A549 (cell line): Measurements from ENCODE around the gene OR51F1. TPM values are rescaled to one million over a fixed set of nuclear protein-coding genes. Genes with fewer than 3 reads are reported as not detected.

ENCODE experiments used
- ATAC-seq, 2 experiments: fragments of 200-7000 bp in 1 of 2; fragments of >200 bp in 1 of 2; cut with Nextera tagmentation in 1 of 2; cut with Tn5 transposase in 1 of 2; 3 replicates each; pipeline versions ENCODE4 v1.8.0 to v1.9.1; 2018 to 2020; ENCODE audit warnings: mild to moderate bottlenecking in 1 of 2, moderate library complexity in 1 of 2
- CTCF ChIA-PET: fragments of 300-600 bp; sonication (Branson Sonifier 250); formaldehyde crosslinking; extraction: SDS; loops from one replicate; lab custom pipeline; 2021; ENCODE audit warnings: antibody characterized with exemption, inconsistent platforms; lab: Yijun Ruan, JAX
- POLR2A ChIA-PET: fragments of 350-600 bp; formaldehyde crosslinking; extraction: SDS; loops from one replicate; lab custom pipeline; 2021; ENCODE audit warnings: antibody characterized with exemption, inconsistent platforms; lab: Yijun Ruan, JAX
- DNase-seq, 2 experiments: peaks; one replicate each; pipeline versions ENCODE4 v3.0.0 to v3.0.0-alpha.2; 2011 to 2016; ENCODE audit warnings: low read depth in 1 of 2, low spot score in 1 of 2
- FAIRE-seq: peaks from 2 replicates; lab custom pipeline; 2011; peaks lifted over from hg19 to GRCh38; lab: Jason Lieb, UNC
- H3K27ac ChIP-seq, 2 experiments: fragments of >200 bp; sonication (Bioruptor Twin); formaldehyde crosslinking; 3 replicates each; pipeline ENCODE4 v1.5.1; 2016 to 2017
- H3K4me1 ChIP-seq: fragments of >200 bp; sonication (Bioruptor Twin); formaldehyde crosslinking; 3 replicates; pipeline ENCODE4 v1.6.1; 2016
- H3K4me2 ChIP-seq: fragments of >200 bp; sonication (Bioruptor Twin); formaldehyde crosslinking; 3 replicates; pipeline ENCODE4 v1.6.1; 2016
- H3K4me3 ChIP-seq: fragments of >200 bp; sonication (Bioruptor Twin); formaldehyde crosslinking; 3 replicates; pipeline ENCODE4 v1.5.1; 2016
- H3K9me3 ChIP-seq: fragments of >200 bp; sonication (Bioruptor Twin); formaldehyde crosslinking; 3 replicates; pipeline ENCODE4 v1.6.1; 2016
- BHLHE40 ChIP-seq: IDR thresholded peaks from 2 replicates; pipeline ENCODE4 v1.6.1; 2012; ENCODE audit warnings: low read depth, low read length, inconsistent platforms
- CBX8 ChIP-seq: fragments of 200-600 bp; sonication (generic); IDR thresholded peaks from 2 replicates; pipeline ENCODE4 v1.6.1; 2016
- CEBPB ChIP-seq, 2 experiments: fragments of >200 bp in 1 of 2; sonication (Bioruptor Twin) in 1 of 2; formaldehyde crosslinking in 1 of 2; IDR thresholded peaks; 2 replicates each; pipeline ENCODE4 v1.6.1; 2012 to 2016
- CHD4 ChIP-seq: fragments of 200-600 bp; sonication (generic); IDR thresholded peaks from 2 replicates; pipeline ENCODE4 v1.6.1; 2016; ENCODE audit warnings: antibody characterized with exemption, mild to moderate bottlenecking, borderline replicate concordance
- EHF ChIP-seq: fragments of 250-450 bp; sonication (Bioruptor Pico); IDR thresholded peaks from 2 replicates; pipeline ENCODE4 v1.5.0; 2020; ENCODE audit warnings: mild to moderate bottlenecking
- EHMT2 ChIP-seq: fragments of 200-600 bp; sonication (generic); IDR thresholded peaks from 2 replicates; pipeline ENCODE4 v1.6.1; 2016; ENCODE audit warnings: antibody characterized with exemption, low read depth, mild to moderate bottlenecking, moderate library complexity
- EP300 ChIP-seq, 2 experiments: fragments of >200 bp; sonication (Bioruptor Twin); formaldehyde crosslinking; IDR thresholded peaks; 2 replicates in 1 of 2; 3 replicates in 1 of 2; pipeline ENCODE4 v1.6.1; 2016 to 2017
- ESRRA ChIP-seq: fragments of 150-350 bp; IDR thresholded peaks from 2 replicates; pipeline ENCODE4 v1.6.1; 2014; ENCODE audit warnings: mild to moderate bottlenecking, low read length, borderline replicate concordance
- FOSB ChIP-seq: fragments of 250-450 bp; sonication (Bioruptor Pico); IDR thresholded peaks from 2 replicates; pipeline ENCODE4 v1.5.0; 2020; ENCODE audit warnings: mild to moderate bottlenecking, moderate library complexity
- FOXS1 ChIP-seq: fragments of 250-450 bp; sonication (Bioruptor Pico); IDR thresholded peaks from 2 replicates; pipeline ENCODE4 v1.5.0; 2020; ENCODE audit warnings: mild to moderate bottlenecking, moderate library complexity
- HEYL ChIP-seq: fragments of 250-450 bp; sonication (Bioruptor Pico); IDR thresholded peaks from 2 replicates; pipeline ENCODE4 v1.8.0; 2021; ENCODE audit warnings: mild to moderate bottlenecking, moderate library complexity
- JUNB ChIP-seq: fragments of >200 bp; sonication (Bioruptor Twin); formaldehyde crosslinking; IDR thresholded peaks from 2 replicates; pipeline ENCODE4 v1.6.1; 2016
- KDM5A ChIP-seq: fragments of 200-600 bp; sonication (generic); IDR thresholded peaks from 2 replicates; pipeline ENCODE4 v1.6.1; 2016; ENCODE audit warnings: antibody characterized with exemption, mild to moderate bottlenecking
- MYC ChIP-seq: IDR thresholded peaks from 2 replicates; pipeline ENCODE4 v1.6.1; 2012; ENCODE audit warnings: mild to moderate bottlenecking, inconsistent platforms, low read length, improper control_type of control experiment, borderline replicate concordance
- NFE2L2 ChIP-seq: fragments of 150-350 bp; conservative IDR thresholded peaks from 2 replicates; pipeline ENCODE4 v1.6.1; 2014; ENCODE audit warnings: low read length
- PHF8 ChIP-seq: fragments of 200-600 bp; sonication (generic); IDR thresholded peaks from 2 replicates; pipeline ENCODE4 v1.6.1; 2016; ENCODE audit warnings: low read depth, mild to moderate bottlenecking, antibody characterized with exemption, moderate library complexity, borderline replicate concordance
- POLR2A ChIP-seq: IDR thresholded peaks from 2 replicates; pipeline ENCODE4 v1.6.1; 2012; ENCODE audit warnings: mild to moderate bottlenecking, low read length
- POLR2AphosphoS2 ChIP-seq: conservative IDR thresholded peaks from 2 replicates; pipeline ENCODE4 v1.6.1; 2012; ENCODE audit warnings: low read length, improper control_type of control experiment, inconsistent platforms
- RAD21 ChIP-seq, 2 experiments: fragments of >200 bp in 1 of 2; sonication (Bioruptor Twin) in 1 of 2; formaldehyde crosslinking in 1 of 2; IDR thresholded peaks in 1 of 2; conservative IDR thresholded peaks in 1 of 2; 2 replicates in 1 of 2; 3 replicates in 1 of 2; pipeline ENCODE4 v1.6.1; 2012 to 2018; ENCODE audit warnings: inconsistent platforms in 1 of 2
- RARB ChIP-seq: fragments of 250-450 bp; sonication (Bioruptor Pico); IDR thresholded peaks from 2 replicates; pipeline ENCODE4 v1.8.0; 2021; ENCODE audit warnings: mild to moderate bottlenecking, moderate library complexity
- RCOR1 ChIP-seq: fragments of 150-350 bp; IDR thresholded peaks from 2 replicates; pipeline ENCODE4 v1.6.1; 2014; ENCODE audit warnings: antibody characterized with exemption, low read length, low read depth
- RNF2 ChIP-seq: fragments of 200-600 bp; sonication (generic); IDR thresholded peaks from 2 replicates; pipeline ENCODE4 v1.6.1; 2016; ENCODE audit warnings: low read depth, mild to moderate bottlenecking, antibody characterized with exemption, moderate library complexity, borderline replicate concordance
- TP53 ChIP-seq: fragments of 250-450 bp; sonication (Bioruptor Pico); IDR thresholded peaks from 2 replicates; pipeline ENCODE4 v1.5.0; 2021; ENCODE audit warnings: mild to moderate bottlenecking, moderate library complexity
- ZNF302 ChIP-seq: fragments of 250-450 bp; sonication (Bioruptor Pico); IDR thresholded peaks from 2 replicates; pipeline ENCODE4 v1.9.0; 2021; ENCODE audit warnings: inconsistent platforms, mild to moderate bottlenecking, moderate library complexity
- WGBS: methylation state at CpG from one replicate; pipeline ENCODE4 v1.1.6; 2017; ENCODE audit errors: missing lambda C conversion rate; 5-methylcytosine and 5-hydroxymethylcytosine counted together
- polyA plus RNA-seq, 4 experiments: library from polyadenylated mRNA; depleted of rRNA in 3 of 4; stranded (reverse); fragments of >200 nt; fragmentation: RNase III in 1 of 4; extraction: RNeasy Plus Mini Kit Qiagen cat#74134 plus additional on column Dnase treatment in 1 of 4; gene quantifications; 2 replicates in 3 of 4; 3 replicates in 1 of 4; pipeline ENCODE4 v1.2.3, GENCODE V29; 2011 to 2017
- TF ChIP-seq, protein P1 (sequence below): fragments of 150-350 bp; IDR thresholded peaks from 2 replicates; pipeline ENCODE4 v1.6.1; 2014; ENCODE audit warnings: low read depth, mild to moderate bottlenecking, low read length
- TF ChIP-seq, protein P2 (sequence below): IDR thresholded peaks from 2 replicates; pipeline ENCODE4 v1.6.1; 2012; ENCODE audit warnings: low read depth, borderline replicate concordance
- TF ChIP-seq, protein P3 (sequence below): fragments of 250-450 bp; sonication (Bioruptor Pico); IDR thresholded peaks from 2 replicates; pipeline ENCODE4 v1.5.0; 2021; ENCODE audit warnings: mild to moderate bottlenecking, moderate library complexity, borderline replicate concordance
- TF ChIP-seq, protein P4 (sequence below): fragments of >200 bp; sonication (Bioruptor Twin); formaldehyde crosslinking; IDR thresholded peaks from 3 replicates; pipeline ENCODE4 v1.6.1; 2016

The OR51F1 gene
- polyA plus RNA-seq, 2 of the 4 experiments (the other 2 are of a cell fraction) = not detected

DNA sequence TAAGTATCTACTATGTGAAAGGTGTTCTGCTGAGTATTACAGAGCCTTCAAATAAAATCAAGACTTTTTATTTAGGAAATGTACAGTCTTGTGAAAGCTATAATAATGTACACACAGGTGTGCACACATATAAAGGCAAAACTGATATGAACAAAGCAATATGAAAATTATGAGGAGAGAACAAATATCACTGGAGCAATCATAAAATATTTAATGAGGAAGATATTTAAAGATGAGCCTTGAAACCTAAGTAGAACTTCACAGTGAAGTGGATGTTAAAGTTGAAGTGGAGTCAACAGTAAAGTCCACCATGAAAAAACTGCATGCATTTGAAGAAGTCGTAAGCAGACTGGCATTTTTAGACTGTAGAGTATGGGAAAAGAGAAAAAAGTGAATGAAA is 18.5 kb downstream of the OR51F1 start:
- Histone ChIP-seq H3K9me3 (no peaks in the 10 kb centered on the region), H3K4me3 (no peak overlapping the region), H3K4me2 (no peak overlapping the region), H3K27ac (no peak overlapping the region), H3K4me1 (no peaks in the 10 kb centered on the region)
- FAIRE-seq (no peak), ATAC-seq (no peak), DNase-seq (no peak)
- ChIA-PET CTCF (interaction anchor here (1.0 kb wide), 1 partner anchor 115 kb away, joined by 3 read pairs; no protein-coding TSS in a partner anchor), POLR2A (no interaction called here)
- TF ChIP-seq CEBPB (IDR thresholded peaks at IDR 0.05) (no peak), POLR2AphosphoS2 (no peak), RCOR1 (no peak), KDM5A (no peak), RARB (CRISPR knock-in tag) (no peak), ESRRA (no peak)
- TF ChIP-seq, protein P1, sequence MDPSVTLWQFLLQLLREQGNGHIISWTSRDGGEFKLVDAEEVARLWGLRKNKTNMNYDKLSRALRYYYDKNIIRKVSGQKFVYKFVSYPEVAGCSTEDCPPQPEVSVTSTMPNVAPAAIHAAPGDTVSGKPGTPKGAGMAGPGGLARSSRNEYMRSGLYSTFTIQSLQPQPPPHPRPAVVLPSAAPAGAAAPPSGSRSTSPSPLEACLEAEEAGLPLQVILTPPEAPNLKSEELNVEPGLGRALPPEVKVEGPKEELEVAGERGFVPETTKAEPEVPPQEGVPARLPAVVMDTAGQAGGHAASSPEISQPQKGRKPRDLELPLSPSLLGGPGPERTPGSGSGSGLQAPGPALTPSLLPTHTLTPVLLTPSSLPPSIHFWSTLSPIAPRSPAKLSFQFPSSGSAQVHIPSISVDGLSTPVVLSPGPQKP = no peak
- 0% methylated on average over 1 of the region's 1 CpG for WGBS

DNA sequence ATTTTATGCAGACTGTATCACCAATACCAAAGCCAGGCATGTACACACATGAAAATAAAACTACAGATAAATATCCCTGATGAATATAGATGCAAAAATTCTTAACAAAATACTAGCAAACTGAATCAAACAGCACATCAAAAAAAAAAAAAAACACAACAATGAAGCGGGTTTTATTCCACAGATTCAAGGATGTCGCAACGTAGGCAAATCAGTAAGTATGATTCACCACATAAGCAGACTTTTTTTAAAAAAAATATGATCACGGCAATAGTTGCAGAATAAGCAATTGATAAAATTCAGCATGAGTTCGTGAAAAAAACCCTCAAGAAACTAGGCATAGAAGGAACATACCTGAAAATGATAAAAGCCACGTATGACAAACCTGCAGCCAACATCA is 21.3 kb downstream of the OR51F1 start:
- POLR2A ChIA-PET = no interaction called here
- ATAC-seq (no peak), DNase-seq (no peak), FAIRE-seq (no peak)
- H3K9me3 ChIP-seq = no peaks in the 10 kb centered on the region
- H3K4me2 ChIP-seq = no peak overlapping the region
- no peak for TF ChIP-seq CHD4
- TF ChIP-seq, protein P2, sequence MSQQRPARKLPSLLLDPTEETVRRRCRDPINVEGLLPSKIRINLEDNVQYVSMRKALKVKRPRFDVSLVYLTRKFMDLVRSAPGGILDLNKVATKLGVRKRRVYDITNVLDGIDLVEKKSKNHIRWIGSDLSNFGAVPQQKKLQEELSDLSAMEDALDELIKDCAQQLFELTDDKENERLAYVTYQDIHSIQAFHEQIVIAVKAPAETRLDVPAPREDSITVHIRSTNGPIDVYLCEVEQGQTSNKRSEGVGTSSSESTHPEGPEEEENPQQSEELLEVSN = no peak
- TF ChIP-seq RNF2 = no peak
- TF ChIP-seq NFE2L2 = no peak
- no peak for TF ChIP-seq MYC
- TF ChIP-seq CBX8 = no peak
- TF ChIP-seq, protein P3, sequence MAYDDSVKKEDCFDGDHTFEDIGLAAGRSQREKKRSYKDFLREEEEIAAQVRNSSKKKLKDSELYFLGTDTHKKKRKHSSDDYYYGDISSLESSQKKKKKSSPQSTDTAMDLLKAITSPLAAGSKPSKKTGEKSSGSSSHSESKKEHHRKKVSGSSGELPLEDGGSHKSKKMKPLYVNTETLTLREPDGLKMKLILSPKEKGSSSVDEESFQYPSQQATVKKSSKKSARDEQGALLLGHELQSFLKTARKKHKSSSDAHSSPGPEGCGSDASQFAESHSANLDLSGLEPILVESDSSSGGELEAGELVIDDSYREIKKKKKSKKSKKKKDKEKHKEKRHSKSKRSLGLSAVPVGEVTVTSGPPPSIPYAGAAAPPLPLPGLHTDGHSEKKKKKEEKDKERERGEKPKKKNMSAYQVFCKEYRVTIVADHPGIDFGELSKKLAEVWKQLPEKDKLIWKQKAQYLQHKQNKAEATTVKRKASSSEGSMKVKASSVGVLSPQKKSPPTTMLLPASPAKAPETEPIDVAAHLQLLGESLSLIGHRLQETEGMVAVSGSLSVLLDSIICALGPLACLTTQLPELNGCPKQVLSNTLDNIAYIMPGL = no peak
- TF ChIP-seq BHLHE40 = no peak
- TF ChIP-seq KDM5A = no peak
- TF ChIP-seq, protein P1 = no peak
- CTCF ChIA-PET = no interaction called here
- no peak overlapping the region for H3K27ac ChIP-seq
- no peak overlapping the region for H3K4me3 ChIP-seq
- no peaks in the 10 kb centered on the region for H3K4me1 ChIP-seq
- WGBS = 1% methylated on average over 6 of the region's 6 CpGs

DNA sequence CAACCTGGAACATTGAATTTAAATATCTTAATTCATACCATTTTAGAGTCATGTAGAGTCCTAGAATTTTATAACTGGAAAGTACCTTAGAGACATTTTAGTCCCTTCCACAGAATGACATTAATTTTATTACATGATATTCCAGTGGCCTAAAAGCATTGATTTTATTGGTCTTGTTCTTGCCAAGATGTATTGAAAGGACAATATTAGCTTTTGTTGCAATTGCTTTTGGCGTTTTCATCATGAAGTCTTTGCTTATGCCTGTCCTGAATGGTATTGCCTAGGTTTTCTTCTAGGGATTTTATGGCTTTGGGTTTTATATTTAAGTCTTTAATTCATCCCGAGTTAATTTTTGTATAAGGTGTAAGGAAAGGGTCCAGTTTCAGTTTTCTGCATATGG is 29.0 kb downstream of the OR51F1 start:
- ATAC-seq = no peak

More for the DNA sequence above, 29.0 kb downstream of the OR51F1 start:
- Histone ChIP-seq H3K4me1 (no peaks in the 10 kb centered on the region), H3K4me2 (no peak overlapping the region), H3K27ac (no peak overlapping the region), H3K9me3 (no peaks in the 10 kb centered on the region), H3K4me3 (no peak overlapping the region)
- FAIRE-seq = no peak
- POLR2A ChIA-PET = no interaction called here
- TF ChIP-seq PHF8 (no peak), KDM5A (no peak), EP300 (IDR thresholded peaks at IDR 0.05) (no peak), ZNF302 (no peak), ESRRA (no peak), FOSB (CRISPR knock-in tag) (no peak), TP53 (CRISPR knock-in tag) (no peak), JUNB (no peak), EHMT2 (no peak), FOXS1 (CRISPR knock-in tag) (no peak), POLR2A (no peak), EHF (no peak), RAD21 (conservative IDR thresholded peaks at IDR 0.05 in 1 of 2, IDR thresholded peaks at IDR 0.05 in 1 of 2) (no peak), HEYL (CRISPR knock-in tag) (no peak), RARB (CRISPR knock-in tag) (no peak)
- TF ChIP-seq, protein P4, sequence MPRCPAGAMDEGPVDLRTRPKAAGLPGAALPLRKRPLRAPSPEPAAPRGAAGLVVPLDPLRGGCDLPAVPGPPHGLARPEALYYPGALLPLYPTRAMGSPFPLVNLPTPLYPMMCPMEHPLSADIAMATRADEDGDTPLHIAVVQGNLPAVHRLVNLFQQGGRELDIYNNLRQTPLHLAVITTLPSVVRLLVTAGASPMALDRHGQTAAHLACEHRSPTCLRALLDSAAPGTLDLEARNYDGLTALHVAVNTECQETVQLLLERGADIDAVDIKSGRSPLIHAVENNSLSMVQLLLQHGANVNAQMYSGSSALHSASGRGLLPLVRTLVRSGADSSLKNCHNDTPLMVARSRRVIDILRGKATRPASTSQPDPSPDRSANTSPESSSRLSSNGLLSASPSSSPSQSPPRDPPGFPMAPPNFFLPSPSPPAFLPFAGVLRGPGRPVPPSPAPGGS = no peak
- whole genome bisulfite sequencing = 2% methylated on average over 2 of the region's 2 CpGs
- no peak for DNase-seq
- CTCF ChIA-PET = no interaction called here
